Erythroblast (primary cell): Measurements from ENCODE around the gene NCKAP5.

Experiments used
- DNase-seq, 2 experiments: peaks; one replicate each; lab custom pipeline; 2025; lab: John Stamatoyannopoulos, UW
- GATA1 ChIP-seq: IDR thresholded peaks from 2 replicates; pipeline ENCODE4 v1.6.1; 2011; ENCODE audit warnings: low read depth, mild to moderate bottlenecking, control low read depth, low read length, moderate library complexity
- POLR2A ChIP-seq: IDR thresholded peaks from 2 replicates; pipeline ENCODE4 v1.6.1; 2011; ENCODE audit warnings: mild to moderate bottlenecking, low read length

Gene NCKAP5

DNA sequence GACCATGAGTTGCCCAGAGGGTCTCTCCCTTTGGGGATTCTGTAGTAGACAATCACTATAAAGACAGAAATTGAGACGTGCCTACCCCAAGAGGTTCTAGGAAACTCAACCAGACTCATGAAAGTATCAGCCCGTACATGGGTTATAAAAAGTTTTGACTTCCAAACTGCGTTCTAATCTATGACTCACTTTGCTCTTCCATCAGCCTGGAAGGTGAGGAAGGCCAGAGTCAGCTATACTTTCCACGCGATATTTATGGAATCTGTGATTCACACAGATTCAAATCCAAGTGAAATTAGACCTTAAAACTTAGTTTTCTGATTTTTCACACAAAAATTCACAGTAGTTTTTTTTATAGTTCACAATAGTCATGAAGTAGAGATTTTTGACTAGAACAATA, 890.6 kb downstream of the NCKAP5 start:
- TF ChIP-seq GATA1 (no peak), POLR2A (no peak)
- no peak for DNase-seq

DNA sequence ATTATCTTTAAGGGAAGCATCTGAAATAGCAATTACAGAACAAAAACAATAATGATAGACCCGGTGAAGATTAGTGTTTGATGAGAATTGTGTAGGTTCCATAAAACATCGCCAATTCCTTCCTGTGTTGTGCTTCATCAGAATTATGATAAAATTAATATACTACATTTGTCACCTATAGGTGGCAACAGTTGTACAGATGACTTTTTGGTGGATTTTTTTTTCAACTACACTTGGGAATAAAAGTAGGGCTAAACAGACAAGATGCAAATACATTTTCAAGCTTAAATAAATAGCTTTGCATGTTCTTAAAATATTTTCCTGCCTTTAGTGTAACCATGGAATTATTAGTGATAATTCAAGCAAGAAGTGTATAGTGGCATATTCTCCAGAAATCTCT, 891.3 kb downstream of the NCKAP5 start:
- no peak for DNase-seq
- no peak for TF ChIP-seq POLR2A
- no peak for TF ChIP-seq GATA1

DNA sequence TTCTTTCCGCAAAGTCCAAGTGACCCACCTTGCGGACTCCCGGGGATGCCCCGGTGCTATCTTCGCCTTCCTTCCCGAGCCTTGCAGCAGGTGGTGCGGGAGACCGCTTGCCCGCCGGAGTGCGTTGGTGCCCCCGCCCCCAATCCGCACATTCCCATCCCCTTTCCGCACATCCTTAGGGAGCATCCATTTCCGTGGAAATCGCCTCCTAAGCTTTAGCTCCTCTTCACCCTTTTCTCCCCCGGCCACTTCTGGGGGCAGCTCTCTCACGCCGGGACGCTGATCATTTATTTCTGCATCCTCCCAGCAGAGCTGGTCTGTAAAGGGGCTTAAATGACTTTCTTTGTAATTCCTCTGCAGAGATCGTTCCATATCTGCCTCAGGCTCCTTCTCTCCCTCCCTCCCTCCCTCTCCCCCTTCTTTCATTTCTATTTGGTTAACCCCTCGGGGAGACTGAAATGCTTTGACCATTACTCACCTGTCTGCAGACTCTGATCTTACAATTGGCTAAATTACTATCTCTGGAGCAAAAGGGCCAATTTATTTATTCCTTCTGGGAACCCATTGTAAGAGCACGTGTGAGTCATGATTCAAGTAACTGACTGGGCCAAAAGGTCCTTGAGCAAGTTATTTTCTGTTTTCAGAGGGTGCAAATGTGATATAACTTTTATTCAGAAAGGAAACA, 897.0 kb downstream of the NCKAP5 start:
- no peak for TF ChIP-seq GATA1
- TF ChIP-seq POLR2A, result no peak
- DNase-seq, result no peak

DNA sequence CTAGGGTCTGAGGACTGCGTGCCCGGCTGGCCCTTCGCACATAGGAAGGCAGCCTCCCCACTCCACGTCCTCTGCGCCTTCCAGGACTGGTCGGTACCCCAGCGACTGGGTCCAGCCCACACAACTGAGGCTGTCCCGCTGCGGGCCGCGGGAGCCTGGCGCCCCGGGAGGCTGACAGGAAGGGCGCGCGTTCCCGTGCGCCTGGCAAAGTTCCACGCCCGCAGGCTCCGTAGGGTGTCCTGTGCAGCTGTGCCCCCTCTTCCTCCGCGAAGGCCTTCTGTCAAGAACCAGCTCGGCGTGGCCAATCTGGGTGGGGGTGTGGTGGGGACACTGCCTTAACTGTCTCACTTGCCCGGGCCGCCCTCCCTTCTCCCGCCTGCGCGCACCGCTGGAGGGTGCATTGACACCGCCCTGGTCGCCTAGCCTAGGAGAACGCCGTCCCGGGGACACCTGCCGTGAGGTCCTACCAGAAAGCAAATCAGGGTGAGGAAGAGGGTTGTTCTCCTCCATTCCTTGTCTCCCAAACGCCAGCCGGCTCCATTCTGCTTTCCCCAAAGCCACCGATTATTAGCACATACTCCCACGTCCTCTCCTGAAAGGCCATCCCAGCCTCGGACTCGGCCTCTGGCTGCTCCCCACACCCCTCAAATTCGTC, 897.6 kb downstream of the NCKAP5 start:
- no peak for TF ChIP-seq GATA1
- no peak for TF ChIP-seq POLR2A
- no peak for DNase-seq

DNA sequence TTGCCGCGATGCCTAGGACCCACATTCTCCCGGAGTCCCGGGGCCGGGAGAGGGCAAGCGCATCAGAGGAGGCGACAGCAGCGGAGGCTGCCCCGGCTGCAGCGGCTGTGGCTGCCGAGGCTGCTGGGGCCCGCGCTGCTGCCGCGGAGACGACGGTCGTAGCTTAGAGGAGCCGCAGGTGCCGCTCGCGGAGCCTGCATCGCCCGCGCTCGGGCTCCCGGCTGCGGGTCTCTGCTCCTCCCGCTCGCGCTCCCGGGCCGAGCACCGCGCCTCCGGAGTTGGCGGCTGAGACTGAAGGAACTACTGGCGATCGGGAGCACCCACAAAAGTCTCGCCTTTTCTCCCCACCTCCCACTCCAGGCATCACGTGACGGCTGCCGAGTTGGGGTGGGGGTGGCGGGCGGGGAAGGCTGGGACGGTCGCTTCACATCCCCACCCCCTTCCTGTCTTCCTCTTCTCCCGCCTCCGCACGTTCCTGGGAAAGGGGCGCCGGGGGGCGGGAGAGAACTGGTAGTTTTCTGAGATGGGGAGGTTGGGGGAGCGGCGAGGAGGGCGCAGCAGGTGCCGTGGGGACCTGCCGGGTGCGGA, 898.3 kb downstream of the NCKAP5 start, which contains the start of gene LYPD1:
Gene LYPD1 (minus strand): TSS at position 298 of the 588 bp plus-strand sequence. CDS start 273 bp downstream, at position 25.
- TF ChIP-seq GATA1, result no peak
- TF ChIP-seq POLR2A, result no peak
- no peak for DNase-seq

DNA sequence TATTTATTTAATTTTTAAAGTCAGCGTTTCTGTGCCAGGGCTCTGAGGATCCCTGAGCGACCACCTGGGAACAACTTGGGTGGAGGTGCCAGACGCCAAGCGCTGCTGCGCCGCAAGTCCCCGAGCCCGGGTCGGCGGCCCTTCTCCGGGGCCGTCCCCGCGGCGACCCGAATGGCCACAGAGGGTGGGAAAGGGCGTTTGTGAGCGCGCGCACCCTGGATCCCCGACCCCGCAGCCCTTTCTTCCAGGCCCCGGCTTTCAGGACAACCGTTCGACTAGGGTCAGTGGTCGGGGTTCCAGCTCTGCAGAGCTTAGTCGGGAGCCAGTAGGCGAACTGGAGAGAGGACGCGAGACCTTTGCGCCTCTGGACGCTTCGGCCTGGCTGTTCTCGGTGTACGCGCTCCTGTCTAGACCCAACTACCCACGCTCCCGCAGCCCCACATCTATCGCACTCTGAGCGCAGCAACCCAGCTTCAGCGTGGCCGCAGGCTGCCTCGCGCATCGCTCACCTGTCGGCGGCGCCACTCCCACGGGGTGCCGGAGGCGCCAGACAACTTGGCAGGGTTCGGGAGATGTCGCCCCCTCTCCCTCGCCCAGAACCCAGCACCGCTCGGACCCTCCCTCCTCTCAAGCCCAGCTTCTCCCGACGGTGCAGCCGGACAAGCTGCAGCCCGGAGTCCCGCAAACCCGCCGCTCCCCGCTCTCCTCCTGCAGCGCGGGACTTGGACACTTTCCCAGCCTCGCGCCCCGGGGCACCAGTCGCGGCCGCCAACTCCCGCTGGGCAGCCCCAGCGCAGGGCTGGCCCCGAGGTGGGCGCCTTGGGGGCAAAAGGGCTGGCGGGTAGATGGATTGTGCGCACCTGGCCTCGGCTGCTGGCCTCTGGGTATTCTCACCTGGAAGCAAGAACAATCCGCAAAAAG, 899.0 kb downstream of the NCKAP5 start:
- TF ChIP-seq POLR2A (no peak), GATA1 (no peak)
- no peak for DNase-seq

DNA sequence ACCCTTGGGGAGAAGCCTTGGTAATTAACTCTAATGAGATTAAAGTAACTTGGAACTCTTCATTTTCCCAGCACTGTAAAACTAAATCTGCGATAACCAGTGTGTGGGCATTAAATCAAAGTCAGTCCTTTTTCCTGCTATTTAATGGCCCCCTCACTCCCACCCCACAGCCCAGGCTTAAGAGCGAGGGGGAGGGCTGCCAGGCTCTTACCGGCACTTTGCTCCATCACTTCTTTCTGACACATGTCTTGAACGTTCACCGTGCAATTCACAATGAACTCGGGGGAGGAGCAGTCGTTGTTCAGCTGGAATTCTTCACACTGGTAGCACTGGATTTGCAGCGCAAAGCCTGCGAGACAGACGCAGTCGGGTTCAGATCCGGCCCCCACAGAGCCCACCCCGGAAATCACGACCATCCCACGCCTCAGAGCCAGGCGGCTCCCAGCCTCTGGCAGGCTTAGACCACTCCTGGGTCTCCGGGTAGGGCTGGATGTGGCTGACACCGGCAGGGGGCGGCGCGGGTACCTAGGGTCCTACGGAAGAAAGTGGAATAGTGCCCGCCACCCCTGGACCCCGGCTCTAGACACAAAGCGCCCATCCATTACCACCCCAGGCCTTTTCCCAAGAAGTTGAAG, 900.0 kb downstream of the NCKAP5 start:
- TF ChIP-seq GATA1 (no peak), POLR2A (no peak)
- no peak for DNase-seq

DNA sequence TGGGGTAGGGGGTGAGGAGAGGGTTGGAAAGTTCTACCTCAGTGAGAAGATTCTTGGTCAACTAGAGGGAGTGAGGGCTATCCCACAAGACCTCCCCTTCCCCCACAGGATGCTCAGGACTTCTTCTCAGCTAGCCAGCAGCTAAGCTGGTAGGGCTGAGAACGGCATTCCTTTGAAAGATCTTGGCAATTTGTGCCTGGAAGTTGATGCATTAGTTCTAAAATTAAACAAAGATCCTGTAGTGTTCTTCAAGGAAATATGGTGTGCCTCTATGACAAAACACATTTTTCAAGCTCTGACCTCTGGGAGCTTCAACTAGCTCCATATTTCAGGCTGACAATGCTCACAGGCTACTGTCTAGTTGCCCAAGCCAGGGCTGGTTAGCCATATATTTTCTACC, 900.6 kb downstream of the NCKAP5 start:
- no peak for DNase-seq
- TF ChIP-seq GATA1 (no peak), POLR2A (no peak)

DNA sequence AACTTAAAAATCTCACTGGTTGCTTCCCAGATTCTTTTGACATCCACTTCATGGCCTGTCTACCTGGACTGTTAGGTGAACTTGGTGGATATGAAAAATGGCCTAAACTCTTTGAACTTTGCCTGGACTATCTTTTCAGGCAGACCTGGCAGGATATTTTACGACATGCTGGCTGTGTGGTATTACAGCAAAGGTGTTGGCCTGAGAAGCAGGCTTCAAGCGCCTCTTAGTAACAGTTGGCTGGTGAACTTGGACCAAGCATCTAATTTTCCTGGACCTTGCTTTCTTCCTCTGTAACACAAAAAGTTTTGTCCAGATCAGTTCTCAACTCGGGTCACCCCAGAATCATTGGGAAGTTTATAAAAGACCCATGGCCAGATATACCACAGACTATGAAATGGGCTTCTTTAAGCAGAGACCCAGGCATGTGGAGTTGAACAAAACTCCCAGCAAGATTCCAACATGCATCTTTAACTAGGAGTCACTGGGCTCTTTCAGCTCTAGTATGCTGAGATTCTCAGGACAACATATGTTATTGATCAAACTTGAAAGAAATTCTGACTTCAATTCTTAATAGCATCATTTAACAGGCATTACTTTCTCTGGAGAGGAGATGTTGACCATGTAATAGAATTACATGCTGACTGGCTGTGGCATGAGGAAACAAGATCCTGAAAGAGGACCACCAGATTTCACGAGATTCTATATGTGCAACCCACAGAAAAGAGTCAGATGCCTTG, 902.7 kb downstream of the NCKAP5 start:
- TF ChIP-seq GATA1 (no peak), POLR2A (no peak)
- no peak for DNase-seq

DNA sequence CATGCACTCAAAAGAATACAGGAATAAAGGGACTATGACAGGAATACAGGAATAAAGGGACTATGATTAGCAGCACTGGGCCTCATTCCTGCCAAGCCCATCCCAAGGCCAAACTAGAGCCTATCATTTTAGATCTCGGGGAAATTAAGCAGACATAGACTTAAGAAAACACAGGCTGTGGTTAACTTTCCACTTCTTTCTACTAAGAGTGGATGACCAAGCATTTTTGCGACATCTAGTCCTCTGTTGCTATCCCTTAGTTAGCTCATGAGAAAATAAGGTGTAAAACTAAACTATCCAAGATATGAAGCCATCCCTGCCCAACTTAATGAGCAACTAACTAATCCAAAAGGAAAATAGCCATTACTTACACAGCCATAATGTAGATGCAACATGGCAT, 904.2 kb downstream of the NCKAP5 start:
- TF ChIP-seq POLR2A (no peak), GATA1 (no peak)
- DNase-seq, result no peak

DNA sequence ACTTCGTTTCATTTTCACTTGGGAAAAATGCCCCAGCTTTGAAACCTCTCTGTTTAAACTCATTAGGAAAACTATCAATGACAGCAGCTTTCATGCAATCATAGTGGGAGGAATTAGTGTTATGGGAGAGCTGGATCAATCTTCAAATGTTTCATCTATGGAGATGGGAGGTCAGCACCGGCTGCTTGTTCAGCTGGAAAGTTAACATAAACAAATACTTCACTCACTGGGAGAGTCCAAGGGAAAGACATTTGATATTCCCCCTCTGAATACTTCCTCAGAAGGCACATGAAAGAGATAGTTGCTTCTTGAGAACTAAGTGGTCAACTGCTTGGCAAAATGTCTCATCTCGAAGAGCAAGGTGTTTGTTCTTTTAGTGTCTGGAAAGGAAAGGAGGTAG, 905.5 kb downstream of the NCKAP5 start:
- no peak for TF ChIP-seq POLR2A
- no peak for TF ChIP-seq GATA1
- DNase-seq, result no peak

DNA sequence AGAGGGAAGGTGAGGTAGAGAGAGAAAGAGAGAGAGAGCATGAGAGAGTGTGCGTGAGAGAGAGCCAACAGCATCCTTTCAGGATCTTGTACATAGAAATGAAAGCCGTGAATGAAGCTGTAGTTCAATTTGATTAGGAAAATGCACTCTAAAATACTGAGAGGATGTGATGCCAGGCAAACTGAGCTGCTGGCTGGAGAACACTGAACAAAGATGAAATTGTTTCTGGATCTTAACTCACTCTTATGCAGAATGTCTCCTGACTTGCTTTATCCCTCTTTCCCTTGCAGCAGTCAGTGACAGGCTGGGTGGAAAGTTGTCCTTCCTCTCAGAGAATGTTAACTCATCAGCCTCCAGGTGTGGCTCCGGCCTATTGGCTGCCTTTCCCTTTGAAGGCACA, 908.9 kb downstream of the NCKAP5 start:
- no peak for TF ChIP-seq GATA1
- TF ChIP-seq POLR2A, result no peak
- DNase-seq, result no peak
